Glomerular visceral epithelial cell (primary cell): ENCODE measurements around the gene SAA4.
"Not testable (repeated sequence)": the region's sequence is repeated elsewhere in the genome, so short reads cannot be mapped to it uniquely, and the experiment has no call there.

Experiments
- DNase-seq: peaks from one replicate; pipeline ENCODE4 v3.0.0-alpha.2; 2016; ENCODE audit errors: extremely low spot score

The SAA4 gene

GRCh38 chr11:18247191-18247581 is 10.6 kb upstream of the SAA4 start:
- not testable (repeated sequence) for DNase-seq

- DNase-seq = not testable (repeated sequence)
These were observed 10.0 kb upstream of the SAA4 start for GRCh38 chr11:18246379-18247190.

GRCh38 chr11:18245396-18245795 is 8.8 kb upstream of the SAA4 start:
- DNase-seq = no peak

GRCh38 chr11:18243783-18244362 is 7.3 kb upstream of the SAA4 start:
- DNase-seq = peak; percentile 78

GRCh38 chr11:18239655-18240054 is 3.1 kb upstream of the SAA4 start:
- no peak for DNase-seq

- DNase-seq = no peak
These were observed 938 bp downstream of the SAA4 start for GRCh38 chr11:18235394-18236334.

- no peak for DNase-seq
These were observed 2.7 kb downstream of the SAA4 start for GRCh38 chr11:18233912-18234311.

GRCh38 chr11:18230859-18231258 is 5.7 kb downstream of the SAA4 start:
- DNase-seq = no peak

- DNase-seq = no peak
These were observed 7.1 kb downstream of the SAA4 start for GRCh38 chr11:18229501-18229900.

GRCh38 chr11:18225913-18226312 is 10.7 kb downstream of the SAA4 start:
- DNase-seq = no peak

- DNase-seq = no peak
These were observed 12.8 kb downstream of the SAA4 start for GRCh38 chr11:18223591-18224387.

GRCh38 chr11:18222814-18223421 is 13.7 kb downstream of the SAA4 start:
- DNase-seq = no peak

GRCh38 chr11:18221274-18221876 is 15.2 kb downstream of the SAA4 start:
- no peak for DNase-seq

- DNase-seq = no peak
These were observed 27.5 kb downstream of the SAA4 start for GRCh38 chr11:18209058-18209457.

- DNase-seq = no peak
These were observed 31.8 kb downstream of the SAA4 start for GRCh38 chr11:18204771-18205170.

- no peak for DNase-seq
These were observed 32.4 kb downstream of the SAA4 start for GRCh38 chr11:18204220-18204619.

- peak; percentile 12 for DNase-seq
These were observed 32.9 kb downstream of the SAA4 start for GRCh38 chr11:18203723-18204122.

- not testable (repeated sequence) for DNase-seq
These were observed 38.9 kb downstream of the SAA4 start for GRCh38 chr11:18197738-18198137.

- no peak for DNase-seq
These were observed 40.1 kb downstream of the SAA4 start for GRCh38 chr11:18196532-18196931.

GRCh38 chr11:18193010-18193409 is 43.6 kb downstream of the SAA4 start:
- no peak for DNase-seq

- DNase-seq = no peak
These were observed 45.2 kb downstream of the SAA4 start for GRCh38 chr11:18191376-18191775.
